T-helper 17 cell (primary cell): ENCODE data around the gene TIMM13. TPM values are rescaled to one million over a fixed set of nuclear protein-coding genes. Genes with fewer than 3 reads are reported as not detected.
A peak's percentile ranks its signal among the peaks of the same experiment; 100 is the strongest.
"Not testable (repeated sequence)": the region's sequence is repeated elsewhere in the genome, so short reads cannot be mapped to it uniquely, and the experiment has no call there.

Experiments
- ATAC-seq: fragments of 150-1000 bp; cut with Tn5 transposase; 2 replicates; pipeline ENCODE4 v1.10.0; 2021; ENCODE audit warnings: mild to moderate bottlenecking, moderate library complexity
- DNase-seq, 3 donors: peaks; one replicate each; pipeline versions ENCODE4 v3.0.0 to v3.0.0-alpha.2; 2020 to 2021
- H3K9me3 ChIP-seq: one replicate; pipeline ENCODE4 v1.7.0; 2013; ENCODE audit warnings: low read length, mild to moderate bottlenecking; ENCODE audit not compliant: control insufficient read depth, poor library complexity, severe bottlenecking
- H3K27ac Mint-ChIP-seq: one replicate; pipeline ENCODE4 v1.8.0; 2022; ENCODE audit warnings: mild to moderate bottlenecking, moderate library complexity, mixed read lengths
- H3K27me3 Mint-ChIP-seq: one replicate; pipeline ENCODE4 v1.8.0; 2022; ENCODE audit warnings: mixed read lengths
- H3K36me3 Mint-ChIP-seq: one replicate; pipeline ENCODE4 v1.8.0; 2022; ENCODE audit warnings: low read depth, mixed read lengths
- H3K4me1 Mint-ChIP-seq: one replicate; pipeline ENCODE4 v1.8.0; 2022; ENCODE audit warnings: mild to moderate bottlenecking, mixed read lengths
- H3K4me3 Mint-ChIP-seq: one replicate; pipeline ENCODE4 v1.8.0; 2022; ENCODE audit warnings: mild to moderate bottlenecking, moderate library complexity, mixed read lengths
- total RNA-seq, 4 donors: library from RNA in 2 of 4; stranded (reverse) in 2 of 4; gene quantifications; one replicate each; pipeline ENCODE4 v1.2.3 and lab custom pipeline; 2022 to 2026

Gene TIMM13
- total RNA-seq (10 to 100 TPM; 22.3 to 27.8 TPM), total RNA-seq (lab: John Stamatoyannopoulos, UW) (13.2 to 26.7 reads per million in 2 donors)

GRCh38 chr19:2427429-2428320 is at the start of gene TIMM13:
TIMM13 (minus strand) TSS chr19:2427586; CDS start chr19:2427533, 53 bp downstream.
- peak within 1 kb of the TSS; percentile 95 for H3K27ac Mint-ChIP-seq
- peak; percentile 96 for ATAC-seq

GRCh38 chr19:2476451-2477140 is 49.2 kb upstream of the TIMM13 start:
- H3K4me1 Mint-ChIP-seq, result peaks cover 29% of the 10 kb centered on the region
- DNase-seq, result peak; percentile 35 to 45 (median 44)
- ATAC-seq, result no peak
- no peaks in the 10 kb centered on the region for H3K9me3 ChIP-seq
- H3K27ac Mint-ChIP-seq, result peak overlapping the region; percentile 95
- no peaks in the 10 kb centered on the region for H3K27me3 Mint-ChIP-seq
- peak overlapping the region; percentile 96 for H3K4me3 Mint-ChIP-seq
- H3K36me3 Mint-ChIP-seq, result peaks cover 5% of the 10 kb centered on the region

More at GRCh38 chr19:2427429-2428320, at the start of gene TIMM13:
- H3K4me1 Mint-ChIP-seq, result peaks cover 8% of the 10 kb centered on the region
- H3K27me3 Mint-ChIP-seq, result no peaks in the 10 kb centered on the region
- DNase-seq, result peak; percentile 93 to 95 (median 94)
- H3K4me3 Mint-ChIP-seq, result peak within 1 kb of the TSS; percentile 98
- H3K9me3 ChIP-seq, result no peaks in the 10 kb centered on the region
- H3K36me3 Mint-ChIP-seq, result peaks cover 2% of the 10 kb centered on the region

GRCh38 chr19:2475702-2476450 is 48.5 kb upstream of the TIMM13 start, which contains the start of gene GADD45B:
GADD45B (plus strand) TSS chr19:2476127; CDS start chr19:2476359, 232 bp downstream.
- H3K36me3 Mint-ChIP-seq, result peaks cover 5% of the 10 kb centered on the region
- H3K4me1 Mint-ChIP-seq, result peaks cover 29% of the 10 kb centered on the region
- ATAC-seq (peak; percentile 72), DNase-seq (peak; percentile 93 to 97 (median 95))
- H3K27me3 Mint-ChIP-seq, result no peaks in the 10 kb centered on the region
- H3K9me3 ChIP-seq, result no peaks in the 10 kb centered on the region
- H3K27ac Mint-ChIP-seq, result peak within 1 kb of the TSS; percentile 95
- H3K4me3 Mint-ChIP-seq, result peak within 1 kb of the TSS; percentile 96

- peak; percentile 14 for ATAC-seq
- peak; percentile 32 to 45 (median 37) for DNase-seq
- peaks cover 5% of the 10 kb centered on the region for H3K36me3 Mint-ChIP-seq
- no peaks in the 10 kb centered on the region for H3K9me3 ChIP-seq
- H3K27ac Mint-ChIP-seq, result peak overlapping the region; percentile 95
- H3K27me3 Mint-ChIP-seq, result no peaks in the 10 kb centered on the region
- H3K4me1 Mint-ChIP-seq, result peaks cover 29% of the 10 kb centered on the region
- H3K4me3 Mint-ChIP-seq, result peak overlapping the region; percentile 96
These were observed 47.8 kb upstream of the TIMM13 start for GRCh38 chr19:2475018-2475701.

- peak; percentile 79 to 85 (median 83) for DNase-seq
- peaks cover 25% of the 10 kb centered on the region for H3K4me1 Mint-ChIP-seq
These were observed 47.0 kb upstream of the TIMM13 start for GRCh38 chr19:2474232-2475017.

GRCh38 chr19:2469915-2470200 is 42.5 kb upstream of the TIMM13 start:
- not testable (repeated sequence) for H3K27ac Mint-ChIP-seq, DNase-seq, H3K27me3 Mint-ChIP-seq, H3K4me1 Mint-ChIP-seq, H3K4me3 Mint-ChIP-seq, ATAC-seq, H3K9me3 ChIP-seq, H3K36me3 Mint-ChIP-seq

More at GRCh38 chr19:2474232-2475017, 47.0 kb upstream of the TIMM13 start:
- ATAC-seq, result peak; percentile 49
- Mint-ChIP-seq H3K27me3 (no peaks in the 10 kb centered on the region), H3K36me3 (peaks cover 5% of the 10 kb centered on the region), H3K27ac (peak overlapping the region; percentile 95), H3K4me3 (peak overlapping the region; percentile 96)
- H3K9me3 ChIP-seq, result no peaks in the 10 kb centered on the region

GRCh38 chr19:2469102-2469914 is 41.9 kb upstream of the TIMM13 start:
- Mint-ChIP-seq H3K4me3 (no peak overlapping the region), H3K4me1 (no peaks in the 10 kb centered on the region), H3K36me3 (no peaks in the 10 kb centered on the region), H3K27ac (no peak overlapping the region), H3K27me3 (no peaks in the 10 kb centered on the region)
- no peaks in the 10 kb centered on the region for H3K9me3 ChIP-seq
- ATAC-seq, result no peak
- no peak for DNase-seq

GRCh38 chr19:2468596-2468995 is 41.2 kb upstream of the TIMM13 start:
- H3K9me3 ChIP-seq, result no peaks in the 10 kb centered on the region
- Mint-ChIP-seq H3K4me1 (no peaks in the 10 kb centered on the region), H3K36me3 (no peaks in the 10 kb centered on the region), H3K27ac (no peak overlapping the region), H3K27me3 (no peaks in the 10 kb centered on the region), H3K4me3 (no peak overlapping the region)
- no peak for DNase-seq
- ATAC-seq, result no peak

- no peaks in the 10 kb centered on the region for H3K9me3 ChIP-seq
- no peaks in the 10 kb centered on the region for H3K27me3 Mint-ChIP-seq
- DNase-seq, result no peak
- H3K4me1 Mint-ChIP-seq, result peaks cover 9% of the 10 kb centered on the region
- ATAC-seq, result no peak
- no peak overlapping the region for H3K4me3 Mint-ChIP-seq
- no peaks in the 10 kb centered on the region for H3K36me3 Mint-ChIP-seq
- no peak overlapping the region for H3K27ac Mint-ChIP-seq
These were observed 37.0 kb upstream of the TIMM13 start for GRCh38 chr19:2464389-2464788.

GRCh38 chr19:2463694-2464093 is 36.3 kb upstream of the TIMM13 start:
- not testable (repeated sequence) for H3K36me3 Mint-ChIP-seq, H3K27ac Mint-ChIP-seq

GRCh38 chr19:2462635-2463421 is 35.4 kb upstream of the TIMM13 start:
- H3K36me3 Mint-ChIP-seq, result no peaks in the 10 kb centered on the region
- H3K9me3 ChIP-seq, result no peaks in the 10 kb centered on the region
- H3K27me3 Mint-ChIP-seq, result no peaks in the 10 kb centered on the region
- H3K4me3 Mint-ChIP-seq, result no peak overlapping the region
- peaks cover 9% of the 10 kb centered on the region for H3K4me1 Mint-ChIP-seq
- no peak overlapping the region for H3K27ac Mint-ChIP-seq
- DNase-seq (no peak), ATAC-seq (no peak)

More at GRCh38 chr19:2463694-2464093, 36.3 kb upstream of the TIMM13 start:
- not testable (repeated sequence) for ATAC-seq, DNase-seq, H3K4me1 Mint-ChIP-seq, H3K4me3 Mint-ChIP-seq, H3K27me3 Mint-ChIP-seq, H3K9me3 ChIP-seq
